Activated CD4-positive, CD25-positive, alpha-beta regulatory T cell treated with anti-CD3 and anti-CD28 coated beads, Interleukin-2, amount 50 U/mL, for 72 hours (primary cell): ENCODE results near the gene GAB2.

Source experiments
- DNase-seq: peaks from one replicate; pipeline ENCODE4 v3.0.0; 2021

The GAB2 gene

DNA sequence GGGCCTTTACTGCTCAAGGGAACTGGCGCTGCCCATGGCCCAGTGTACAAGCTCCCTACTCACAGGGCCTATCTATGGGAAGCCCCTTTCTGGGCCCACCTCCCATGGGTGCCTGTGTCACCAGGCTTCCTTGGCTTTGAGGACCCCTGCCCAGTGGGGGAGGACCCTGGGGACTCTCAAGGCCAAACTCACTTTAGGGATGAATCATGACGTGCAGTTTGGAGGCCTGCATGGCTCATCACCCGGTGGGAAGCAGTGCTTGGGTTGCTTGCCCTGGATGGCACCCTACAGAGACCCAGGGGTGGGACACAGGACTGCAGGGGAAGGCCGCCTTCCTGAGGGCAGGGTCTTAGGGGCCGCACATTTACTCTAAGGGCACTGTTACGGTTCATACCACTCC, 245.7 kb downstream of the GAB2 start:
- DNase-seq: no peak

- DNase-seq: no peak
These were observed 246.6 kb downstream of the GAB2 start for GRCh38 chr11:78170874-78171549.

DNA sequence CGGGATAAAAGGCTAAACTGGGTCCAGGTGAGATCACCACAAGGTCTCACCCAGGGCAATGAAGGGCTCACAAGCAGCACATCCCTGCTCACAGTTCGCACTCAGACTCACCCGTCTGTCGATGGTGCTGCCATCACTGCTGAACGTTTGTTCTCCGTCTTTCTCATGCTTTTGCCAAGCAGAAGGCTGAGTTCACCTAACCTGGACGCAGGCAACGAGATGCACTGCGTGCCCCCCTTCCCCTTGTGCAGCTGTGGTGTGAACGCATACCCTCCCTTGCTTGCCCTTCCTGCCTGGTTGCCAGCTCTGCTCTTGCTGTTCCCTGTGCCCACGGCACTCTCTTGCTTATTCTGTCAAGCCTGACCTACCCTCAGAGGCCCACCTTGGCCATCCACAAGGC, 247.2 kb downstream of the GAB2 start:
- no peak for DNase-seq

GRCh38 chr11:78168539-78169477, 248.8 kb downstream of the GAB2 start:
- DNase-seq: no peak

- no peak for DNase-seq
These were observed 250.7 kb downstream of the GAB2 start for GRCh38 chr11:78166855-78167469.
